Right lobe of liver (tissue), 6 donors: ENCODE data around the gene ATP1B4. TPM values are rescaled to one million over a fixed set of nuclear protein-coding genes. Genes with fewer than 3 reads are reported as not detected.

Source experiments
- ATAC-seq, 4 donors: fragments of 200-7000 bp; cut with Tn5 transposase; one replicate each; pipeline ENCODE4 v1.9.1; 2020; ENCODE audit warnings: mild to moderate bottlenecking in 4 of 4, moderate library complexity in 4 of 4
- DNase-seq, 3 donors: peaks; one replicate each; pipeline ENCODE4 v3.0.0-alpha.2; 2020
- H3K27ac ChIP-seq, 3 donors: fragments of 200-600 bp; one replicate each; pipeline ENCODE4 v1.8.0; 2022
- H3K27me3 ChIP-seq, 2 donors: fragments of 200-600 bp; one replicate each; pipeline ENCODE4 v1.8.0; 2022
- H3K36me3 ChIP-seq, 4 donors: fragments of 200-600 bp; sonication (generic) in 1 of 4; one replicate each; pipeline versions ENCODE4 v1.5.1 to v1.8.0; 2017 to 2022; ENCODE audit warnings: control low read depth in 1 of 4
- H3K4me1 ChIP-seq, 4 donors: fragments of 200-600 bp; sonication (generic) in 1 of 4; one replicate each; pipeline versions ENCODE4 v1.5.1 to v1.8.0; 2017 to 2022; ENCODE audit warnings: control low read depth in 1 of 4
- H3K4me3 ChIP-seq, 3 donors: fragments of 200-600 bp; one replicate each; pipeline ENCODE4 v1.8.0; 2022
- H3K9me3 ChIP-seq, 4 donors: fragments of 200-600 bp; sonication (generic) in 1 of 4; one replicate each; pipeline versions ENCODE4 v1.5.1 to v1.8.0; 2017 to 2022; ENCODE audit warnings: control low read depth in 1 of 4
- CTCF ChIP-seq, 4 donors: fragments of 200-600 bp in 3 of 4; fragments of 450-650 bp in 1 of 4; IDR thresholded peaks; one replicate each; pipeline versions ENCODE4 v1.5.1 to v1.8.0; 2016 to 2022; ENCODE audit warnings: antibody characterized with exemption in 4 of 4, mild to moderate bottlenecking in 2 of 4
- POLR2A ChIP-seq: fragments of 450-650 bp; IDR thresholded peaks from one replicate; pipeline ENCODE4 v1.6.1; 2017; ENCODE audit warnings: antibody characterized with exemption, mild to moderate bottlenecking
- WGBS: methylation state at CpG from one replicate; pipeline ENCODE4 v1.1.6; 2018; ENCODE audit warnings: low coverage, low lambda C conversion rate; ENCODE audit not compliant: insufficient coverage; ENCODE audit errors: missing lambda C conversion rate; 5-methylcytosine and 5-hydroxymethylcytosine counted together
- intact Hi-C, 2 donors: fragments of 100-400 bp; cut with DNase I; formaldehyde crosslinking; loops; one replicate each; pipeline versions ENCODE4 v1.11.2 to v1.14.1; 2022
- total RNA-seq, 6 experiments: library from RNA; depleted of rRNA in 2 of 6; stranded (reverse); fragments of >200 nt in 2 of 6; fragmentation: NEBNext Ultra II Directional in 3 of 6; extraction: Animal tissue kit (Norgen Biotek cat#: 25700) in 3 of 6; gene quantifications; one replicate each; pipeline versions ENCODE4 v1.1.0 to v1.2.4, GENCODE V29; 2016 to 2023
- donor health status: DM: no; HTN: yes; CAD: no.
- donor health status: DM: no; HTN: no; CAD: no.
- donor health status: DM: no; HTN: no; CAD: no.
- donor health status: DM: no; HTN: yes; CAD: no.
- donor health status: DM: no; HTN: yes; CAD: no.

The ATP1B4 gene
- total RNA-seq, 6 experiments from 2014 or later, result not detected

- Histone ChIP-seq H3K9me3 (no peaks in the 10 kb centered on the region), H3K36me3 (no peaks in the 10 kb centered on the region), H3K27ac (no peak overlapping the region), H3K4me1 (peaks cover 0 to 4% (median 0%) of the 10 kb centered on the region in 4 donors), H3K27me3 (no peaks in the 10 kb centered on the region), H3K4me3 (no peak overlapping the region)
- DNase-seq (no peak), ATAC-seq (no peak)
- TF ChIP-seq POLR2A (no peak), CTCF (IDR thresholded peaks at IDR 0.05) (no peak)
- 44% methylated on average over 1 of the region's 1 CpG for WGBS
- intact Hi-C loops, result no loop called here
These were observed 4.1 kb downstream of the ATP1B4 start for GRCh38 chrX:120365968-120366367.

- intact Hi-C loops, result no loop called here
- peak in 1 of 4 donors; percentile 53 for ATAC-seq
These were observed 4.9 kb downstream of the ATP1B4 start for GRCh38 chrX:120366794-120367193.

GRCh38 chrX:120367402-120368109 lies 5.7 kb downstream of the ATP1B4 start:
- no peaks in the 10 kb centered on the region for H3K9me3 ChIP-seq
- TF ChIP-seq CTCF (IDR thresholded peaks at IDR 0.05) (no peak), POLR2A (no peak)
- ATAC-seq (no peak), DNase-seq (no peak)
- H3K36me3 ChIP-seq, result no peaks in the 10 kb centered on the region
- 36% methylated on average over 2 of the region's 3 CpGs for WGBS
- no peaks in the 10 kb centered on the region for H3K27me3 ChIP-seq
- no peak overlapping the region for H3K27ac ChIP-seq
- H3K4me1 ChIP-seq, result peaks cover 0 to 4% (median 0%) of the 10 kb centered on the region in 4 donors
- no peak overlapping the region for H3K4me3 ChIP-seq
- intact Hi-C loops, result no loop called here

More at GRCh38 chrX:120366794-120367193, 4.9 kb downstream of the ATP1B4 start:
- 7% methylated on average over 2 of the region's 3 CpGs for WGBS
- Histone ChIP-seq H3K4me1 (peaks cover 0 to 4% (median 0%) of the 10 kb centered on the region in 4 donors), H3K36me3 (no peaks in the 10 kb centered on the region), H3K9me3 (no peaks in the 10 kb centered on the region), H3K27ac (no peak overlapping the region), H3K4me3 (no peak overlapping the region), H3K27me3 (no peaks in the 10 kb centered on the region)
- no peak for TF ChIP-seq CTCF (IDR thresholded peaks at IDR 0.05)
- no peak for DNase-seq

GRCh38 chrX:120372667-120373370 lies 10.9 kb downstream of the ATP1B4 start:
- intact Hi-C loops, result no loop called here
- ATAC-seq (no peak), DNase-seq (no peak)
- no peak overlapping the region for H3K4me3 ChIP-seq
- H3K27ac ChIP-seq, result no peak overlapping the region
- H3K27me3 ChIP-seq, result no peaks in the 10 kb centered on the region
- H3K36me3 ChIP-seq, result no peaks in the 10 kb centered on the region
- no peaks in the 10 kb centered on the region for H3K4me1 ChIP-seq
- TF ChIP-seq POLR2A (no peak), CTCF (IDR thresholded peaks at IDR 0.05) (no peak)
- 56% methylated on average over 6 of the region's 6 CpGs for WGBS
- no peaks in the 10 kb centered on the region for H3K9me3 ChIP-seq
